Endometrium (tissue), 2 donors: Measurements from ENCODE around the gene SUDS3.
A peak's percentile ranks its signal among the peaks of the same experiment; 100 is the strongest.
"Not testable (repeated sequence)": the region's sequence is repeated elsewhere in the genome, so short reads cannot be mapped to it uniquely, and the experiment has no call there.

ENCODE experiments used
- FAIRE-seq: peaks from 2 replicates; lab custom pipeline; 2012; peaks lifted over from hg19 to GRCh38; lab: Jason Lieb, UNC
- donor health status: control.
- donor health status: control.

The SUDS3 gene

DNA sequence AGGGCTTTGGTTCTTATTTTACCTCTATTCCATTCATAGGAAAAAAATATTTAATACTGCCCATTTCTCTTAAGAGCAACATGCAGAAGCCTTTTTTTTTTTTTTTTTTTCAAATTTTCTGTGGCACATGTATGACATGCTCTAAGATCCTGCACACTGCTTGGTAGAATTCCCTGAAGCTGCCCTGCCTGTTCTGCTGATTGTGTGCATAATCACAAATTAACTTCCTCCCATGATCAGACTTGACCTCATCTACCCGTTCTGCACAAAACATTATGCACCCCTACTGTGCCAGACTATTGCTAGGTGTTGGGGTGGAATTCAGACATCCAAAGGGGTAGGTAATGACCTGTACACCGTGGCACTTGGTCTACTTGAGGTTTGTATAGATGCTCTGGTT lies 22.2 kb downstream of the SUDS3 start:
- FAIRE-seq: no peak

DNA sequence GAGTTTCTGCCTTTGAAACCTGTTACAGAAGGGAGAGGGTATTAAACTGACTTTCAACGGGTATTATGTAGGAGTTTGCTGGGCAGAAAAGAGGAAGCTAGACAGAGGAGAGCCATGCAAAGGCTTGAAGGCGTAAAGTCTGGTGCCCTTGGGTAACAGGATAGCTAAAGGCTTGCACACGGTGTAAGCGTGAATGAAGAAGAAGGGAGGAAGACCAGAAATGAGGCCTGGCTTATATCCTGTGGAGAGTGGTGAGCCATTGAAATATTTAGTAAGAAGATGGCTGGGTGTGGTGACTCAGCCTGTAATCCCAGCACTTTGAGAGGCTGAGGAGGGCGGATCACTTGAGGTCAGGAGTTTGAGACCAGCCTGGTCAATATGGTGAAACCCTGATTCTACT lies 22.6 kb downstream of the SUDS3 start:
- no peak for FAIRE-seq

DNA sequence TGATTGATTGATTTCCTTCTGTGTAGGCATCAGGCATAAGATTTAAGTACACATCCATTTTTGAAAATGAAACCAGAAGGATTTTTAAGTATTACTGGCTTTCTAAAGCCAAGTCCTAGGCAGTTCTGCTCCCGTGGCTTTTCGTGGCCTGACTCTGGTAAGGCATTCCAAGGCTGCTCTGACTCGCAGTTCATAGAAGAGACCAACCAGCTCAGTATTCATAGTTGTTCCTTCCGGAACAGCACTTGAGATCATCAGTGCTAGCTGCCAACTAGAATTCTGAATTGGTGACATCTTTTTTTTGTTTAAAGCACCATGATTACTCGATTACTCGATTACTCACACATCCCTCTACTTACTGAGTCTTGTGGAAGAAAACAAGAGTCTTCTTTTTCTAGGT lies 25.9 kb downstream of the SUDS3 start:
- FAIRE-seq: no peak

DNA sequence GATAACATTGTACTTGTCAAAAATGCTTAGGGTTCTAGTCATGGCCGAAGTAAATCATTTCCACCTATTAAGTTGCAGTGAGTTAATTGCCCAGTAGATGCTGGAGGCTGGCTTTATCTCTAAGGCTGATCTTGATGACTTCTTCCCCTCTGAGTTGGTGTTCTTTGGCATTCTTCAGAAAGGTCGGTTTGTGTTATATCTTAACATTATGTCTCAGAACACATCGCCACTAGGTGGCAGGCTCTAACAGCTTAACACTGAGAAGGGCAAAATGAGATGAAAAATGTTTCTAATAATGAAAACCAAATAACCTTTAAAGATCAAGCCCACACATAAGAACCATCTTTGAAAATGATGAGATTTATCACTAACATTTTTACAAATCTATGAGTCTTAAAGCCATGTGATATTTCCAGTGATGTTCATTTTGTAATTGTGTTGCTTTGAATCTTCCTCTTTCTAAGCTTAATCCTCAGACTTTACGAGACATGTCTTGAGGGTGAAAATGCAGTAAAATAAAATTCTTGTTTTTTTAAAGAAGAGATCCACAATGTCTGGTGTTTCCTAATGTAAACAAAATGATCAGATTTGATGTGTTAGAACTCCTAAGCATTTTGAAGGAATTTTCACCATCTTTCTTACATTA lies 28.6 kb downstream of the SUDS3 start:
- peak; percentile 85 for FAIRE-seq

DNA sequence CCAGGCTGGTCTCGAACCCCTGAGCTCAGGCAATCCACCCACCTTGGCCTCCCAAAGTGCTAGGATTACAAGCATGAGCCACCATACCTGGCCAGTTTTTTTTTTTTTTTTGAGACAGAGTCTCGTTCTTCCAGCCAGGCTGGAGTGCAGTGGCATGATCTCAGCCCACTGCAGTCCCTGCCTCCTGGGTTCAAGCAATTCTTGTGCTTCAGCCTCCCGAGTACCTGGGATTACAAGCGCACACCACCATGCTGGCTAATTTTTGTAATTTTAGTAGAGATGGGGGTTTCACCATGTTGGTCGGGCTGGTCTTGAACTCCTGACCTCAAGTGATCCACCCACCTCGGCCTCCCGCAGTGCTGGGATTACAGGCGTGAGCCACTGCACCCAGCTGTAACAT lies 31.9 kb downstream of the SUDS3 start:
- FAIRE-seq: not testable (repeated sequence)

DNA sequence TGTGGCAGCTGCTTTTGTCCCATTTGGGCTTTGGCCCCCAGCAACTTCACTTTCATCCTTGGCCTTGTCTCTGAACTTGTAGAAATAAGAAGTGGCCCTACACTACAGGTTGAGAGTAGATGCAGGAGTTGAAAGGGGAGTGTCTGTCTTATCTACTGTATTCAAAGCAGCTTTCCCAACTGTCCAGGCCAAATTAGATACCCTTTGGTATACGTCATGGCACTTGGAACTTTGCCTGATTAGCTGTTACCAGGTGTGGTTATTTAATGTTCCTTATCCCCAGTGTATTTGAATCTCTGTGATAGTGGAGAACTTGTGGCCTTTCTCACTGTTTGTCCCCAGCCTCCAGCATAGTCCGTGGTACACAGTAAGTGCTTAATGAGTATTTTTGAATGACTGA lies 33.5 kb downstream of the SUDS3 start:
- no peak for FAIRE-seq

DNA sequence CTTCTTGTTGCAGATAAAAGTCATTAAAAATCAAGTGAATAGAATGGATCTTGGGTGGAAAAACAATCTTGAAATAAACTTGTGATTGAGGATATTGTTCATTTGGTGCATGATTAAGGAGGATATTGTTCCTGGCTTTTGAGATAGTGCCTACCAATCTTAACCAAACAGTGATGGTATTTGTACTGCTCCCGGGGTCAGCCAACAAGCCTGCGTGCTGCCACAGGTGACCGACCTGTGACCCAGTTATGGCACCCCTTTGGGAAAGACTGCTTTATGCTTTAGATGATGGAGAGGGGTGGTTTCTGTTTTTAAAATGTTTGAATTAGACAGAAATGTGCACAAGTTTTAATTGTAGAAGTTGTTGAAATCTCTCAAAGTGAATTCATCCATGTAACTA lies 41.6 kb downstream of the SUDS3 start:
- FAIRE-seq: no peak

DNA sequence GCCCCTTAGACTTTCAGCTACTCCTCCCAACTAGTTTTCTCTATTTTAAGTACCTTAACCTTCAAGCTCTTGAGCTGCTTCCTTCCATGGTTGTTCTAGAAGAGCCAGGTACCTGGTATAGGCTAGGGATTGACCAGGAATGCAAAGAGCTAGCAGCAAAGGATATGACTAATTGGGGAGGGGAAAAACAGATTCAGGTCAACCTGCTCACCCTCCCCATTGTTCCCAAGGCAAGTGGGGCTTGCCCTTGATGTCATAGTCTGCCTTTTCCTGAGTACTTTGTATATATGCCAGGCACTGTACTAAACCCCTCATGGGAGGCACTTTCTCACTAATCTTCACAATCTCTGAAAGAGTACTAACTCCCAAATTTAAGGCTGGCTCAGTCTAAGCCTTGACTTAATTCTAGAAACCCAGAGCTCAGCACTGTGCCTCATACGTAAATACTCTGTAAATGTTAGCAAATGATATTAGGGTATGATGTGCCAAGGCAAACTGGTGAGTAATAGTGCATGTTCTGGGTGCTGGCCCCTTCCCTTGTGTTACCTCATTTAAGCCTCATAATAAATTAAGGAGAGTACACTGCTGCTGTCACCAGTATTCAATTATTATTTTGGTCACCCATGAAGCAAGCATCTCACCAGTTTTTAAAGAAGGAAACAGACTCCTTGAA lies 42.2 kb downstream of the SUDS3 start:
- no peak for FAIRE-seq

DNA sequence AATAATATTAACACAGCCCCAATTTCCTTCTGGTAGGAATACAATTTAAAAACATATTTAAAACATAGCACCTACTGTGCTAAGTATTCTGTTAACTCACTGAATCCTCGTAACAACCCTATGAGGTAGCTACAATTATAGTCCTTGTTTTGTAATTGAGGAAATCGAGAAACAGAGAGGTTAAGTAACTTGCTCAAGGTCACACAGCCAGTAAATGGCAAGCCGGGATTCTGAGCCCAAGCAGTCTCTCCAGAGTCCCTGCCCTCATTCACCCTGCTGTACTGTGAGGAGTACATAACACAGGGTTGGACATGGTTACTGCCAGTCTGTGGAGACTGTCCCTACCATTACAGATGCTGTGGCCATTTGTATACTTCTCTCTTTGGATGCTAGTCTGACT lies 44.3 kb downstream of the SUDS3 start:
- FAIRE-seq: no peak

DNA sequence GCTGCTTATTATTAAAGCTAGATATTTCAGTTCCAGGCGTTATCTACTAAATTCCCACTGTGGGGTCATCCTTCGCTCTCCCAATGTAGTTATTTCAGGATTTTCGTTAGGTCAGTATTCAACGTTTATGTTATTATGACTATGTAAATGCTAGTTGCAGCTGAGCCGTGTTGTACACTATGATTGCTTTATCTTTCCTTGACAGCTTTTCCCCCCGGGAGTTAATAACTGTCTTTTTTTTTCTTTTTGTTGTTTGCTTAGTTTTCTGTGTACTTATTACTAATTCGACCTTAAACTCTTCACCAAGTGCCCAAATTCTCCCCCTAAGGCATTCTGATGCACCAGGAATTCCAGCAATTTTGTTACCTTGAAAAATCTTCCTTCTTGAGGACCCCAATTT lies 48.5 kb downstream of the SUDS3 start:
- no peak for FAIRE-seq

DNA sequence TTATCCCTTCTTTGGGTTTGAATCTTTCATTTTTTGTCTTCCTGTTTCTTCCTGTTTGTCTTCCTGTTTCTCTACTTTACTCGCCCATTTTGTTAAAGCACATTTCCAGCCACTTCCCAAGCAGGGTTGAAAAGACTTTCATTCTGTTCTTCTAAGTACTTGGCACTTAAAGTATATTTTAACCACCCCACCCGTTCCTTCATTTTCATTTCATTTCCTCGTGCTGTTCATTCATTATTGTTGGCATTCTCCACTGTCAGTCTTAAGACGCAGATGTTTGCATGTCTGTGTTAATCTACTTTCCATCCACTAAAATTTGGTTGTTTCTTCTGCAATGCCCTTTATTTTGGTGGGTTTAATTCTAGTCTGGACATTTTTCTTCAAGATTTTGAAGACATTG lies 49.0 kb downstream of the SUDS3 start:
- FAIRE-seq: no peak

DNA sequence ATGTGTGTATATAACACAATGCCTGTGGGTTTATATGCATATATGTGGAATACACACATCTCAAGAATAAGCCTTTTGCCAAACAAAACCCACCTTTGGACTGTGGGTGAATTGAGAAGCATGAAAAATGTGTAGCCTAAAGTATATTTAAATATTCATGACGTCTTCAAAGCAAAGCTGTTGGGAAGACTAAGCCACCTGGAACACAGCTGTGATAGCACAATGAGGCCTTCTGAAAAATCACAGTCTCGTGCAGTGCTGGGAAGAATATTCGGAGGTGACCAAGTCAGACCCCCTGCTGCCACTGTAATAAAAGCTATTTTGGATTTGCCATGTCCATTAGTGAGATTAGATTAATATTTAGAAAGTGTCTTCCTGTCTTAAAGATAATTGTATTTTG lies 51.5 kb downstream of the SUDS3 start:
- FAIRE-seq: no peak

DNA sequence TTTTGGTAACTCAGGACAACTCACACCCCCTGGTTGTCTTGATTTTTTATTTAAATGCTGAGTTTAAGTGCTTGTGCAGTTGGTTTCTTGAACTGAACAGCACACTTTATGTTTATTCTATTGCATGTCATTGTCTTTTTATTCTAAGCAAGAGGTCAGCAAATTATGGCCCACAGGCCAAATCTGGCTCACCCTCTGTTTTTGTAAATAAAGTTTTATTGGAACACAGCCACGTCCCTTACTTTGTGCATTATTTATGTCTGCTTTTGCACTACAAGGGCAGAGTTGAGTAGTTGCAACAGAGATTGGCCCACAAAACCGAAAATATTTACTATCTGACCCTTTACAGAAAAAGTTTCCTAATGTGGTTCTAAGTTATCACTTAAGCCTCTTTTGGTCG lies 52.3 kb downstream of the SUDS3 start:
- FAIRE-seq: peak; percentile 35

DNA sequence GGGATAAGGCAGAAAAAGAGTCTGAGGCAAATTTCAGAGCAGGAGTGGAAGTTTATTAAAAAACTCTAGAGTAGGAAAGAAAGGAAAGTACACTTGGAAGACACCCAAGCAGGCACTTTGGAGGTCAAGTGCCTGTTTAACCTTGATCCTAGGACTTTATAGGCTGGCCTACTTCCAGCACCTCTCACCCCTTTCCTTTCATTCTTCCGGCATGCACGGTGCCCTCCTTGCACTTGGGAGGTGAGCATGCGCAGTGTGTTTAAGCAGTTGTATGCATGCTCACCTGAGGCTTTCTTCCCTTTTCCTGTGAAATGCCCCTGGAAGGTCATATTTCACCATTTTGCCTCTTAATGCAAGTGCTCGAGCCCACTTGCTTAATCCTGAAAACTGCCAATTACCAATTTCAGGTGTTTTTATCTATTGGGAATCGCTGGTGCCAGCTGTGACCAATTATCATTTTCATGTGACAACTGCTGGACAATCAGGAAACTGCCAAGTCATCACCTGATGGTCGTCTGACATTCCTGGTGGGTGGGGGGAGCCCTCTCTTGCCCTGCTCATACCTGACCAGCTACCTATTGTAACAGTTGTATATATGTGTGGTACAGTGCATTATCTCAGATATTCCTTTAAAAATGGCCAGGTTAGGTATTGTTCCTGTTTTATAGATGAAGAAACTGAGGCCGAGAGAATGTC lies 53.5 kb downstream of the SUDS3 start:
- FAIRE-seq: no peak

DNA sequence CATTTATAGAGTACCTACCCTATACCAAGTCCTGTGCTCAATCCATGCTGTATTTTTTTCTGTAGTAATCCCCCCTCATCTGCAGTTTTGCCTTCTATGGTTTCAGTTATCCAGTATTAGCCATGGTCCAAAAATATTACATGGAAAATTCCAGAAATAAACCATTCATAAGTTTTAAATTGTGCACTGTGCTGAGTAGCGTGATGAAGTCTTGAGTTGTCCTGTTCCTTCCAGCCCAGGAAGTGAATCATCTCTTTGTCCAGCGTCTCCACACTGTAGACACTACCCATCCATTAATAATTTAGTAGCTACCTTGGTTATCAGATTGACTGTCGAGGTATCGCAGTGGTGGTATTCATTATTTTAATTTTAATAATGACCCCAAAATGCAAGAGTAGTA lies 54.2 kb downstream of the SUDS3 start:
- no peak for FAIRE-seq

DNA sequence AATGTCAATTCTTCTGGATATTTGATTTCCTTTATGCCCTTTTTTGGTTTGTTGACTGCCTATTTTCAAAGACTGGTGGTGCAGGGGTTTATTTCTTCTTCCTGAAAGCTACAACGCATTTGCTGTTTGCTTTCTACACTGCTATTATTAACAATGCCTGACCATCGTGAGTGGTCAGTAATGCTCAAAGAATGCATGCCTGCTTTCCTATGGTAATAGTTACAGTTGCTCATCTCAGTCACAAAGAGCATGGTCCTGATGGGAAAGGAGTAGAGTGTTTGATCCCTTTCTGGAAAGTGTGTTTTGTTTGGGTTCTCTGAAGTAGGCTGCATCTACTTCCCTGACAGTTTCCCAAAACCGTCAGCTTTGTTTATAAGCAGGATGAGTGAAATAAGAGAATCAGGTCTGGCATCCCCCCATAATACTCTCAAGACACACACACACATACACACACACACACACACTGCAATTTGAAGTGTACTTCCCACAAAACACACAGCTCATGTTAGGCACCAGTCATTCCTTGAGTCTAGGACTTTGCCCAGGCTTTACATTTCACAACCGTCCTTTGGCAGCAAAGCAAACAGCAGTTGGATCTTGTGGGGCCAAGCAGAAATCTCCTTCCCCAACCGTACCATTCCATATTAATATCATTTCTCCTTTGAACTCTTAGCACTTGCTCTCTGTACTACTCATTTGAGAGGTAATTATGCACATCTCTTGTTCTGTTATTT lies 56.6 kb downstream of the SUDS3 start:
- FAIRE-seq: no peak

DNA sequence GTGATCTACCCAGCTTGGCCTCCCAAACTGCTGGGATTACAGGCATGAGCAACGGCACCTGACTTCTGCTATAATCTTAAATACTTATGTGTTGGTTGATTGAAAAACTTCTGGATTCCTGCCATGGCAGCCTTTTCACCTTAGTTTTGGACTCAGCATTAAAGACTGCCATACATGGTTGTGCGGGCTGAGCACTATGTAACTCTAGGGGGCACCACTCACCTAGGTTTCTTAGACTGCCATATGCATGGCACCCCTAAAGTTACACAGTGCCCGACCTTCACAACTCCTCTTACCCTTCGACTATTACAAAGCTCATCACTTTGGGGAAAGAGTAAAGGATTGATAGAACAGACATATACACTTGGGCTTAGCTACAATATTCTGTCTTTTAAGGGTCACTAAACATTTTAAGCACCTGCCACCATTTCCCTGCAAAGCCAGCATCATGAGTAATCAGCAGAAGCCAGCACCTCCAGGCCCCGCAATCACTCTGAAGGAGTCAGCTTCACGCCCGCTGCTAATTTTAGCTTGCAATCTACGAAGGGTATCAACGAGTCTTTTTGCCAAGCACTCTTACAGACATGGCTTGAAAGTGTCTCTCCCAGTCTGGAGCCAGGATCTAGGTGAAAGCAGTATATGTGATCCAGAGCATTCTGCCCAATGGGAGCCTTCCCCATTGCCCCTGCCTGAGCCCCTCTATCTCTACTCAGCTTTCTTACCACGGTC lies 59.8 kb downstream of the SUDS3 start:
- no peak for FAIRE-seq

DNA sequence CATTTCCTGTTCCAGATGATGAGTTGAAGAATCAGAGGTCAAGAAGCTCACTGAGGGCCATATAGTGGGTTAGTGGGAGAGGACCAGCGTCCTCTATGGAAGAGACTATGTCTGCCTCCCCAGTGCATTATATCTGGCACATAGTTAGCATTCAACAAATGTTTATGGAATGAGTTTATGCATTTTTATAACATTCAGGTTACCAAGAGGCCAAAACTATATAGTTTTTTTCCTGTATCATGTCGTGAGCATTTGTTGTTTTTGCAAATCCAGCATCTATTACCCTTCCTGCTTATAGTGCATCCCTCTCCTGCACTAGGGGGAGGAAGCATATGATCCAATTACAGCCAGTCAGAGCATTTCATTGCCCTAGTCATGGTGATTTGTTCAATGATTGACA lies 60.6 kb downstream of the SUDS3 start:
- no peak for FAIRE-seq

DNA sequence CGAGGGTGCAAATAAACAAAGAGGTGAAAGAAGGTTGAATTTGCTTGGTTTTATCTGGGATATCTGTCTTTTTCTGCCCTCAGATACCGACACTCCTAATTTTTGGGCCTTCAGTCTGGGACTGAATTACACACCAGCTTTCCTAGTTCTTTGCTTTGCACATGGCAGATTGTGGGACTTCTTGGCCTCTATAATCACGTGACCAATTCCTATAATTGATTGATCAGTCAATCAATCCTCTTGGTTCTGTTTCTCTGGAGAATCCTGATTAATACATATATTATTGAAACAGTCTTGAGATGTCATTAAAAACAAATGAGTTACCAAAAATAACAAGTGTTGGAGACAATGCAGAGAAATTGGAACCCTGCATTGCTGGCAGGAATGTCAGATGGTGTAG lies 62.7 kb downstream of the SUDS3 start:
- no peak for FAIRE-seq

DNA sequence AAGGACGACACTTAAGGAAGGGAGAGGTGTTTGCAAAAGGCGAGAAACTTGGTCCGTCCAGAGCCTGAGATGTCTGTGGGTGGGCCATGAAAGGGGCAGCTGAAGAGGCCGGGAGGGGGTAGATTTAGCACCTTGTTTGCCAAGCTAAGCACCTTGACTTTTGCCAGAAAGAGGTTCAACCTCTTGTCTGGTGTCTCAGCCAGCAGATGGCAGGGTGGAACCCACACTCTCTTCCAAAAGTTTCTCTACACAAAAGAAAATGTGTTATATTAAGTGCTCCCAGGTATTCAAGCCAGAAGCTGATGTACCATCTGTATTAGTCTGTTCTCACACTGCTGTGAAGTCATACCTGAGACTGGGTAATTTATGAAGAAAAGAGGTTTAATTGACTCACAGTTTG lies 69.9 kb downstream of the SUDS3 start:
- FAIRE-seq: no peak

DNA sequence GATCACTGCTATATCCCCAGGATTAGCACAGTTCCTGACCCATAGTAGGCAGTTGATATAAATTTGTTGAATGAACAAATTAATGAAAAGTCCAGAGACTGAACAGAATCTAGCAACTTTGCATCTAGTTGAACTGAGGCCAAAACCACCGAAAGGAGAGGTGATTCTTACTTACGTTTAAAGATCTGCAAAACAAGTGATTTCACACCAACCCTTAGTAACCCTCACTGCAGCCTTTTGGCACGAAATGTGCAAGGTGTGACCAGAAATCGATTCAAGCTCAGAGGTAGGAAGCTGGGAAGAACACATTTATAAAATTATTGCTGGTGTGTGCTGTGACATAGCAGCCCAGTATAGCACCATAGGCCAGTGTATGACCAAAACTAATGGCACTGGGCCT lies 70.8 kb downstream of the SUDS3 start:
- no peak for FAIRE-seq

DNA sequence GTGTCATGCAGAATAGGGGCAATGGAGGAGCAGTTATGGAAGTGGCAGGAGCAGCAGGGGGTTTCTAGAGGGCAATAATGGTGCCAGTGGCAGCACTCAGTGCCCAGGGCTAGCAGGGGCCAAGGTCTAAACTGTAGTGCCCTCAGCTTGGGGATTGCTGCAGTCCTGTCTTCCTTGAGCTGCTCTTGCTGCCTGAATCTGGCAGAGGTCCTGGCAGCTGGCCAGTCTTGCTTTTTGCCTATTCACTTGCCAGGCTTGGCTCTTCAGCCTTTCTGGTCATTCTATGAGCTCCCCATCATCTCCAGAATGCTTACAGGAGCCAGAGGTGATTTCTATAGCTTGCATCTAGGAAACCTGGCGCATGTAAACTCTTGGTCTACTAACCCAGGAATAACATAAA lies 72.0 kb downstream of the SUDS3 start:
- FAIRE-seq: no peak
